HFF-Myc (cell line): Measurements from ENCODE around the gene NCKAP5.

Source experiments
- DNase-seq: peaks from one replicate; pipeline ENCODE4 v3.0.0-alpha.2; 2011; ENCODE audit warnings: low read depth; ENCODE audit errors: extremely low read depth
- H3K4me3 ChIP-seq: replicated peaks from 2 replicates; pipeline ENCODE4 v1.5.1; 2011; ENCODE audit warnings: low read depth, mild to moderate bottlenecking, control low read depth, low read length
- CTCF ChIP-seq: IDR thresholded peaks from 2 replicates; pipeline ENCODE4 v1.5.1; 2012; ENCODE audit warnings: mild to moderate bottlenecking, low read depth, low read length, control low read depth; ENCODE audit errors: missing control alignments

The NCKAP5 gene

GRCh38 chr2:133365117-133365516 is 203.1 kb downstream of the NCKAP5 start:
- TF ChIP-seq CTCF, result no peak
- no peak for DNase-seq

GRCh38 chr2:133364636-133365035 is 203.6 kb downstream of the NCKAP5 start:
- TF ChIP-seq CTCF, result no peak
- no peak overlapping the region for H3K4me3 ChIP-seq
- no peak for DNase-seq

More at GRCh38 chr2:133365117-133365516, 203.1 kb downstream of the NCKAP5 start:
- no peak overlapping the region for H3K4me3 ChIP-seq

- no peak for DNase-seq
- no peak overlapping the region for H3K4me3 ChIP-seq
- no peak for TF ChIP-seq CTCF
Measured at GRCh38 chr2:133363884-133364283, 204.4 kb downstream of the NCKAP5 start.

- no peak overlapping the region for H3K4me3 ChIP-seq
- no peak for TF ChIP-seq CTCF
- DNase-seq, result no peak
Measured at GRCh38 chr2:133362061-133362476, 206.2 kb downstream of the NCKAP5 start.

GRCh38 chr2:133360882-133361281 is 207.4 kb downstream of the NCKAP5 start:
- no peak for DNase-seq
- no peak overlapping the region for H3K4me3 ChIP-seq
- TF ChIP-seq CTCF, result no peak

GRCh38 chr2:133360190-133360589 is 208.1 kb downstream of the NCKAP5 start:
- DNase-seq, result no peak
- no peak for TF ChIP-seq CTCF
- H3K4me3 ChIP-seq, result no peak overlapping the region

GRCh38 chr2:133352719-133353118 is 215.5 kb downstream of the NCKAP5 start:
- no peak for DNase-seq
- no peak for TF ChIP-seq CTCF
- no peak overlapping the region for H3K4me3 ChIP-seq
